GM19324 (cell line): ENCODE data around the gene SOX1.

ENCODE experiments used
- ATAC-seq: cut with Tn5 transposase; IDR thresholded peaks from one replicate; pipeline ENCODE4 v1.9.1; 2021; ENCODE audit warnings: mild to moderate bottlenecking, moderate library complexity; ENCODE audit not compliant: unreplicated experiment, low FRiP score

SOX1 gene

DNA sequence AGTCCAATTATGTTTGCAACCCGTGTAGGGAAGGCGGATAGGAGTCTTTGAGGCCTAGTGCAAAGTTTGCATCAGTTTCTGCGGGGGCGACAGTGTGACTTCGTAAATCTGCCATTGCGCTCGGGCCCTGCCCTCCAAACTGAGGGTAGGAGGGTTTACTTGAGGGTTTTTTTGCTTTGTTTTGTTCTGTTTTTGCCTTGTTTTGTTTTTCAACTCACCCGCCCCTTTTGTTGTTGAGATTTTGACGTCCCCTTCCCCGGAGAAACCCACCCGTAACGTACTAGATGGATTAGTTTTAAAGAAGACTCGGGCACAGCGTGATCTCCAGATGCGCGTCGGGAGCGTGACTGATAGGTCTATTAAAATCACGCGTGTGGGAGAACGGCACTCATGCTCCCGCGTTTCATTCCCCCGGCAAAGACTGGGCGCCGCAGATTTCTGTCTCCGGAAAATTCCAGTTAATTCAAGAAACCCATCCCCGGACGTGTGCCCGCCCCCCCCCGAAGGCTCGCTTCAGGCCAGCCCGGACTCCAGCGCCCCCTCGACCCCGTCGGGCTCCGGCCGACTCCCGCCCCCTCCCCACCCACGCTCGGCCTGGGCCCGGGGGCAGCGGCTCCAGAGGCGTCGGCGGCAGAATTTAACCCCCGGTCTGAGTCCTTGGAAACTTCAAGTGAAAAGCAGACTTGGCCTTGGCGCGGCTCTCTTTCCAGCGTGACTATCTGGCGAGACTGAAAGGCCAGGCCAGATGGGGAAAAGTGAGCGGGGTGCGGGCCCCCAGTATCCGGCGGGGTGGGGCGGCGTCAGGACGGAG, 5.0 kb downstream of the SOX1 start:
- no peak for ATAC-seq

DNA sequence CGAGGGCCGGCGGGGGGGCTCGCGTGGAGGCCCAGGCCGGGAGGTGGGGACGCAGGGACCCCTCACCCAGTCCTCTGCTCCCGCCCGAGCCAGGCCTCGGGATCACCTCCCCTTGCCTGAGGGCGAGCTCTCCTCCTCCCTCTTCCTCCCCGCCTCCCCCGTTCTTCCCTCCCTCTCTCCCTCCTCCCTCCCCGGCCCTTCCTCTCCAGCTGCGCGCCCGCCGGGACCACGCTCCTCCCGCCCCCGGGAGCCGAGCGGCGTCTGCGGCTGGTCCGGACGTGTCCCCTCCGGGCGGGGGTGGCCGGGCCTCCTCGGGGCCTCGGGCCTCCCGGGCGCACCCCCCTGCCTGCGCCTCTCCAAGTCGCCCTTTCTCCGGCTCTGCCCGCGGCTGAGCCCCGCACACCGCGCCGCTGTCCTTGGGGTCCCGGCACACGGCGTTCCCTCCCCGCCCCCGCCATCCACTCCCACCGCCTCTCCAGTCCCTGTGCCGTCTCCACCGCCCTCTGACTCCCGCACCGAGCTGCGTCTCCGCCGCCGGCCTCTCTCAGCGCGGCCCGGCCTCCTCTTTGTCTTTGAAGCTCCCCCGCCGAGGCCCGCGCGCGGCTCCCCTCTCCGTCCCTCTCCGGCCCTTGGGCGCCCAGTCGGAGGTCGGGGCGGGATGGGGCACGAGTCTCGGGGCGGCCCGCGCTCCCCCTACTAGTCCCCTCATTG, 5.7 kb downstream of the SOX1 start:
- no peak for ATAC-seq

DNA sequence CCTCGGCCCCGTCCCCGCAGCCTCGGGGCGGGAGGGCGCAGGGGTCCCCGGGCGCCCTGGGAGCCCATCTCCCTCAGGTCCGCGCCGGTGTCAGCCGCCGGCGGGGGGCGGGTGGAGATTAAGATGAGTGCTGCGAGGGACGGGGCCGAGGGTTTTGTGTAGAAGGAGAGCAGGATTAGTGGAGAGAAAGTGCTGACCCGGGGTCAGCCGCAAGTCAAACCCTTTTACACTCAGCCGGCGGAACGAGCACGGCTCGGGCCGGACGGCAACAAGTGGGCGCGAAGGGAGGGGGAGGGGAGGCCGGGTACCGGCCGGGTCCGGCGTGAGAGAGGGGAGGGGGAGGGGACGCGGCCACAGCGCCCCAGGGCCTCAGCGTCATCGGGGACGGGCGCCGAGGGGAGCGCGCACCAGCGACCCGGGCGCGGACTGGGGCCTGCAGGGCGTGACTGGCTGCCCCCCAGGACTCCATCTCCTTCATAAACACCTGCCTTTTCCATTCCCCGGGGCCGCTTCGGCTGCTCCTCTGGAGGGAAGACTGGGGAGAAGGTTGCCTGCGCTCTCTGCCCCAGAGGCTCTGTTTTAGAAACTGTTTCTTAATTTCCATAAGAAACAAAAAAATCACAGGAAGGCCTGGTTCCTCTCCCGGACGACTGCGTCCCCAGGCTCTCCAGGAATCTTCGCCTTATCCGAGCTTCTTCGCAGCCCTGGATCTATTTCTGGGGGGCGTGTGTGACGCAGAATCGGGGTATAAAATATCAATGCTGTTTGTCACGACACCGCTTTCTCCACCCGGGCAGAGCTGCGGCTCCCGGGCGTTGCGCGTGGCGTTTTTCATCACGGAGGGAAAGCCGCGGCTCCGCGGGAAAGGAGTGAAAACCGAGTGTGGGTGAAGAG, 6.5 kb downstream of the SOX1 start:
- no peak for ATAC-seq

DNA sequence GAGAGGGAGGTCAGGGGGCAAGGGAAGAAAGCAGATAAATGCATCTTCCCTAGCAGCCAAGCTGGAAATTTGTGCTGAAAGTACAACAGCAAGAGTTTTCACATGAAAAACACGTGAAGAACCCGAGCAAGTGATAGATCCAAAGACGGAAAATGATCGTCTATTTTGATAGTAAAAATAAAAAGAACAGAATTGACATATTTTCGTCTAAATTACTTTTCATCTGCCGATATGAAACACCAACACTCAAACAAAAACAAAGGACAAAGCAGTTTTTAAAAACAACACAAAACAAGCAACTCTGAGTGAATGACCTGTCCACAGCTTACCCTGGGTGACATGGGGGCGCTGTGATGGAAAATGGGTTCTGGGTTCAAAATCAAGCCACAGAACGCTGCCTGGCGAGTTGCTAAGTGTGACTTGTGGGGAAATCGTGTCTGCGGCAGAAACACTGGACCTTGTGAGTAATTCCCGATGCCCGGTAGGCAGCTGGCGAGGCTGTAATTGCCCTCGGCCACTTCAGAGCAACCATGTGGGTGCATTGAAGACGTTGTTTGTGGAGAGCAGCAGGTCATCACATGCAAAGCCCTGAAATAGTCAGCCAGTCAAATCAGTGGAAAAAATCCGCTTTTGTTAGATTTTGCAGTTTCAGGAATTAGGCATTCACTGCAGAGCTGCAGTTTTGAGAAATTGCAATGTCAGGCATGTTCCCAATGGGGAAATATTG, 7.4 kb downstream of the SOX1 start:
- ATAC-seq = no peak

DNA sequence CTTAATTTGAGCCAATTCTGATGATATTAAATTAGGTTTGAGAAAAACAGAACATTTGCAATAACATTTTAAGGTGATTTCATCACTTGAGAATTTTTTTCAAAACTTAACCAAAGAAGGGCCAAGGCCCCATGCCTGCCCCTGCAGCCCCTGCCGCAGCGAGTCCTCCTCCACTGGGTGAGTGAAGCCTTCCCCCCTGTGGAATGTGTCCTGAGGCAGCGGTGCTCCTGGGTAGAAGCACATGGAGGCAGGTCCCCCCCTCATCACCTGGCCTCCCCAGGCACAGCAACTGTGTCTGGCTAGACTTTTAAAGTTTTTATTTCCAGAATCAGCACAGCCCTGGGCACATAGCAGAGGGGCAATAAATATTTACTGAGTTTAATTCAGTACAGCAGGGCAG, 10.8 kb downstream of the SOX1 start:
- no peak for ATAC-seq

DNA sequence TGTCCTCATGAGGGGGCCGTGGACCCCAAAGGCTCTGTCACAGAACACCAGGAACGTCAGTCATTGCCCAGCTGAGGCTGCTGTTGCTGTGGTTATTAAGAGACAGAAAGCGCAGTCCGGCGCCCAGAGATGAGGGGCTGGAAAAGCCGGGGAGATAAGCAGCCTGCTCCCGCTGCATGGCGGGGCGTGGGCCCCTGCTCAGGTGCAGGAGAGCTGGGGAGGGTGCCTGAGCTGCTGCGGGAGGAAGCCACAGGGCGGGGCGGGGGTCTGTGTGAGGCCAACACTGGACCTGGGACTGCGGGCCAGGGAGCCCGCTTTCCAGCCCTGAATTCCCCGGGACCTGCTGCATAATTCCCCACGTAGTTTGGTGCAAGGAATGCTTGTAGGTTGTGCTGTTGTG, 11.3 kb downstream of the SOX1 start:
- ATAC-seq = no peak

DNA sequence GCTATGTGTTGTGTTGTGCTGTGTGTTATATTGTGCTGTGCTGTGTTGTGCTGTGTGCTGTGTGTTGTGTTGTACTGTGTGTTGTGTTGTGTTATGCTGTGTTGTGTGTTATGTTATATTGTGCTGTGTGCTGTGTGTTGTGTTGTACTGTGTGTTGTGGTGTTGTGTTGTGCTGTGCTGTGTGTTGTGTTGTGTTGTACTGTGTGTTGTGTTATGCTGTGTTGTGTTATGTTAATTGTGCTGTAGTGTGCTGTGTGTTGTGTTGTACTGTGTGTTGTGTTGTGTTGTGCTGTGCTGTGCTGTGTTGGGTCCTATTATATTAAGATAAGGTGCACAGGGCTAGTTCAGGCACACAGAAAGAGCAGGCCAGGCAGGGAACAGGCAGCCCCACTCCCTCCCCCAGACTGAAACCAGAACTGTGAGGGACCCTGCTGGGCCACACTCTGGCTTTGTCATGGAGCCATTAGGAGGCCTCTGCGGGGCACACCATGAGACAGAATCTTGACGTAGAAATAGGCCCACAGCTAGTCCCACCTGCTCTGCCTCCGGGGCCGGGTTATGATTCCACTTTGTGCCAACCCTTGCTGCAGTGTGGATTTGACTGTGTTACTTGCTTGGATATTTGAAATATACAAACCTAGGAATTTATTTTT, 12.1 kb downstream of the SOX1 start:
- ATAC-seq = no peak

DNA sequence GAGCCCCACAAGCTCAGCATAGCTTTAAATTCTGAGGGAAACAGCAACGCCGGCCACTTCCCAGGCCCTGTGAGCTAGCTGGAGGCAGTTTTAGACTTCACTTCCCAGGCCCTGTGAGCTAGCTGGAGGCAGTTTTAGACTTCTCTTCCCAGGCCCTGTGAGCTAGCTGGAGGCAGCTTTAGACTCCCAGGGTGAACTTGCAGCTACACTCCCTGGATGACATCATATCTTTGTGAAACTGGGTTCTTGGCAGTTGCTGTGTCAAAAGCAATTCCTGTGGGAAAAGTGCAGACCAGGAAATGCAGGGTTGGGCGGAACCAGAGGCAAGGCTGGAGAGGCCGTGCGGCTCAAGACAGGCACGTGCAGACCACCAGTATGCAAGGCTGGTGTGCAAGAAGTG, 12.7 kb downstream of the SOX1 start:
- no peak for ATAC-seq

DNA sequence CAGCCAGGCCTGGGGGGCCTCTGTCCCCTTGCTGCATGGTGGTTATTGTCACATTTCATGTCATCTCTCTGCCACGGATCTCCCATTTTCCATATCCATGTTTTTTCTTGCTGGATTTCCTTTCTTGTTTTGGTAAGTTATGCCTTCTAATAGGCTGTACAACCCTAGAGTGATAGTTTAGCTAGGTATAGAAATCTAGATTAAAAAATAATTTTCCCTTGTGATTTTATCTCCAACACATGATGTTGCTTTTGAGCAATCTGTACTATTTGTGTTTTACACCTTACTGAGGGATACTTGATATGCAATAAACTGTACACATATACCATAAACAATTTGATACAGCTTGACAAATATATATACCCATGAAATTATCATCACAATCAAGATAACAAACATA, 17.0 kb downstream of the SOX1 start:
- no peak for ATAC-seq

DNA sequence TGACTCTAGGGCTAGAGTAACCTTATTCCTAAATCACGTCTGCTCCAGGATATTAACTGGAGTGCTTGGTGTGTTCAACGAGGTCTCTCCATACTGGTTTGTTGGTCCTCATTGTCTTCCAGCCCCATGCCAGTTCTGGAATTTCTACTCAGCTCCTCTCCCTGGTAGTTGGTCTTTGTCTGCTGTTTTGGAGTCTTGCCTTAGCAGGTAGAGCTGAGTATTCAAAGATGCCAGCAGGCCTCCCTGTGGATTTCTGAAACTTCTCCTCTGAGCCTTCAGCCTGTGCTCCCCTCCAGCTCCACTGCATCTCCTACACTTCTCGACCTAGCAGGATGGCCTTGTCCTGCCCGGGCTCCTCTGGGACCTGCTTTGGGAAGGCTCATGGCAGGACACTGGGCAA, 25.5 kb downstream of the SOX1 start:
- ATAC-seq = no peak

DNA sequence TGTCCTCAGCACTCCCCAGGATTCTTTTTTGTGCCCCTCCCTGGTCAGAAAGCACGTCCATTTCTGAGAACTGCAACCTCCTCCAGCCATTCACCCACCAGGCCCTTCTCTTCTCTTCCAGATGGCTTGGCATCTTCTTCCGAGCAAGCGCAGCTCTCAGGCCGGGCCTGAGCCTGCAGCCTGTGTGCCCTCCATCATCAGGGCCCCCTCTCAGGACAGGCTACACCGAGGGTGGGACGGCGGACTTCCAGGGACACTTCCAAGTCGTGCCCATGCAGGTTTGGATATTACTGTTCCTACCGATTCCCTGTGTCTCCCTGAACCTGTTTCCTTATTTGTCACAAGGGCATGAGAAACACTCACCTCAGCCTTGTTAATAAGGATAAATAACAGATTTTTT, 28.4 kb downstream of the SOX1 start:
- no peak for ATAC-seq

DNA sequence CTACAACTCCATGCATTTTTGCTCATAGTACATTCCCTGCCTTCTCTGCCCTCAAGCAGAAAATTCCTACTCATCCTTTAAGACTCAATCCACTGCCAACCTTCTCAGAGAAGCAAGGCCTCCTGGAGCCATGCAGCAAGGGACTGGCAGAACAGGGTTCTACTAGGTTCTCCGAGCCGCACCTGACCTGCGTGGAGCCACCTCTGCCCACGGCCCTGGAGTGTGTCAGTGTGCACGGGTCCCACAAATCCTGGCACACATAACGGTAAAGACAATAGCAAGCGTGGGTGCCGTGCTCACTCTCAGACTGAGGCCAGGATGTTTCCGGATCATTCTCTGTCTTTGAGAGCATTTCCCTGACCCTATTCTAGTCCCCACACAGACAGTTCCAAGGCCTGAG, 30.0 kb downstream of the SOX1 start:
- ATAC-seq = no peak

DNA sequence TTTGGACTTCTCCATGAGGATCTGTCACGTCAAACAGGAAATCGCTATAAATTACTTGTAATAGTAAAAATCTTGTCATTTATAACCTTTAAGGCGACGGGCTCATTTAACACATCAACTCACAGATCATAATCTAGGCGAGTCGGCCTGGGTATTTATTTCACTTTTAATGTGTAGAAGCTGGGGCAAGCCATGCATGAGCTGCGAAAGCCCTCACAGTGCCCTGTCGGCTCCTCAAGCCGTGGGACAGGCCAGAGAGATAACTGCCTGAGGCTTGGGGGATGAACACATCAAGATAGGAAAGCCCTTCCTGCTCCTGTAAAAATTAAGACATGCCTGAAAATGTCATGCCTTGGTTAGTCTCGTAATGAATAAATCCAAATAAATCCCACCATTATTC, 30.8 kb downstream of the SOX1 start:
- ATAC-seq = no peak

DNA sequence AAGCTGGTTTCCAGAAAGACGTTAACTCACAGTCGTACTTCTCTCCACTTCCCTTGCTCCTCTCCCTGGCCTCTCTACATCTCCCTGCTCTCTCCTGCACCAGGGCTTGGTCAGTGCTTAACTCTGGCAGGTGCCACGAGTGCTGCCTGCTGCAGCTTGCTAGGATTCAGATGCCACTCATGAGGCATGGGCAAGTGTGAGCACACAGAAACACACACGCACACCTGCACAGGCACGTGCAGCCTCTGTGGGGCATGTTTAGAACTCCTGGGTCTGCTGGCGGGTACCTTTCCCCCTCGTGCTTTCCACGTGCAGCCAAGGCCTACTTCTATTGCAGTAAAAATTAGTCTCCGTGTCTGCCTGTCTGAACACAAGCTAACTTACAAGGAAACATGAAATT, 31.8 kb downstream of the SOX1 start:
- no peak for ATAC-seq

DNA sequence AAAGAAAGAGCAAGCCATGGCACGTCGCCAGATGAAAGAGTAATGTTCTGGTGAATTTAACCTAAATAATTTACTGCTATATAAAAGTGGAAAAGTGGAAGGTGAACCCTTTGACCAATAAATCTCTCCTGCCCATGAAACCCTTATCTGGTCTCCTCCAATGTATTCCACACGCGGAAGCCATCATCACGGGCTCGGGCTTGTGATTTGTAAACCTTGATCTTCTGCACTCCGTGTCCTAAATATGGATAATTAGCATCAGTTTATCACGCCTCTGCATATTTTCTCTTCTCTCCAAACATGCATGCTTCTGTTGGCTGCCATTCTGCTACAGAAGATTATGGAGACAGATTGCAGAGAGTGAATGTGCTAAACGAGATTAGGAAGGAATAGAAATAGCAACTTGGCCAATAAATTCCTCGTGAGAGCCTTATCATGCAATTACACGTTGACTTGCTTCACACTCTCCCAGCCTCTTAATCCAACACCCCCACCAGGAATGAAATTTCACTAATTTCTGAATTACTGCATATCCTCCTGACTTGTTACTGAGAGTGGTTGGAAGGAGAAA, 34.5 kb downstream of the SOX1 start:
- ATAC-seq = no peak

DNA sequence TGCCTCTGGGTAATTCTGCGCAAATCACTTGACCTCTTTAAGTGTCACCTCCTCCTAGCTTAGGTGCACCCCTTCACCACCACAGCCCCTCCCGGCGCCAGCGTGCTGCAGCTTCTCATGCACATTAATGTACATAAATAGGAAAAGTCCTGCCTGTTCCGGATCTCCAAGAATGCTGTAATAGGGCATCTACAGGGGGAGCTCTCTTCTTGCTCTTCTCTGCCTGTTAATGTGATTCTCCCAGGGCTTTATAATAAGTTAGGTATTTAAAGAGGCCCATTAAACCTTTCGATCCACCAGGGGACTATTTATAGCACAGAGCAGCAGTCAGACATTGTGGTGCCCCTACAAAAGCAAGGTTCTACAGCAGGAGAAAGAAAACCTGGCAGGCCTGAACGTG, 35.3 kb downstream of the SOX1 start:
- ATAC-seq = no peak

DNA sequence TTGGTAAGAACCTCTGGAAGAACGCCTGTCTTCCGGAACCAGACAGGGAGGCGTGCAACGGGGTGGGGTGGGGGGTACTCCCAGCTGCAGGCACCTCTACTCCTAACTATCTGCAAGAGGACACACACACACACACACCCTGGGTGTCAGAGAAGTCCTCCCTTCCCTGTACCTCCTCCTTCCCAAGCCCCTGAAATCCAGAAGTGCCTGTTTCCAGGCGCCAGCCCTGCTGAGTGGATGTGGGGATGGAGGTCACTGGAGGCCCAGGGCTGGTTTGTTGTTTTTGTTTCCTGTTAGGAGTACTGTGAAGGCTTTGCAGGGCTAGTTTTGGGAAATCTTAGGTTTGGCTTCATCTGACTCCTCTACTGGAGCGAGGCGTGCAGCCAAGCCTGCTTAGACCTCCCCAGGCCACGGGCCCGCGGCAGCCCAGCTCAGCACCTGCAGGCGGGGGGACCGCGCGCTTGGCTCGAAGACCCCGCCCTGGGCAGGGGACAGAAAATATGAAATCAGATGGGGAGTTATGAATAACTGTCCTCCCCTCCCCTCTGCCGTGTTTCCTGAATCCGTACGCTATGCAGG, 36.4 kb downstream of the SOX1 start:
- ATAC-seq = no peak

DNA sequence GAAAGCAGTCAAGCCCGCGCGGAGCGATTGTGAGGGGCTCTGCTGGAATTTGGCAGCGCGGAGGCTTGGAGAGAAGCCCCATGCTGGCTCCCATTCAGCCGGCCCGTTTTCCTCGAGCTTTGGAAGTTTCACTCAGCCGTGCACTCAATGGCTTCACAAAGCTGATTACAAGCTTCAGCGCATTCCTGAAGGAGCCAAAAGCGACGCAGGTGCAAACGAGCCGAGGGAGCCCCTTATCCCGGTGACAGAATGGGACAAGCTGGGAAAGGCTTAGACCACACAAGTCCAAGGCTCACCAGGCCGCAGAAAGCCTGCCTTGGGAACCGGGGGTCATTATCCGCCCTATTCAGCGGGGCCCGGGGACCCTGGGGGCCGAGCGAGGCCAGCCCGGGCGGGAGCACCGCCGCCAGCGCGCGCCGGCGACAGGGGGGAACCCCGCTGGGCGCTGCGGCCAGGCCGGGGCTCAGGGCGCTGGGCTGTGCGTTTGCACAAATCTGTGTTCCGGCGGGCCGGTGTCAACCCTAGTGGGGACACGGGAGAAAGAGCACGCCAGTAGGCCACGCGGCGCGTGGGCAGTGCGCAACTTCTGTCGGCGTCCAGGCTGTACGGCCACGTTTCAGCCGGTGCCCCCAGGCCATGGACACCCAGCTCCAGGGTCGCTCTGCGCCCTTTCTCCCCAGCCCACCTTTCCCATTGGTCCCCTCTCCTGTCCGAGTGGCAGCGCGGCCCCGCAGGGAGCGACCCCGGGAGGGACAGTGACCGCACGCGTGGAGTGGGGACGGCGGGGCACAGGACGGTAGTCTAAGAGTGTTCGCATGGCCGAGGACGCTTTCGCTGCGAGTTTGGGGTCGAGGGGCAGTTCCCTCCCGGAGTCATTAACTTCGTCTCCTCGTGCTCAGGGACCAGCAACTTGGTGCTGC, 37.3 kb downstream of the SOX1 start:
- no peak for ATAC-seq
